ENCODE data around the gene COP1.

GRCh38 chr1:176165573-176165972, 41.5 kb downstream of the COP1 start:
- TF ChIP-seq CTCF (IDR thresholded peaks at IDR 0.05) (no peak), EZH2 (IDR thresholded peaks at IDR 0.05; ENCODE audit: borderline replicate concordance, insufficient read depth, low read depth, low read length, poor library complexity, severe bottlenecking) (no peak)
